LoVo (cell line): ENCODE measurements around the gene PLCB1.

Experiments
- DNase-seq: peaks from one replicate; pipeline ENCODE4 v3.0.0-alpha.2; 2016; ENCODE audit warnings: low spot score

Gene PLCB1

DNA sequence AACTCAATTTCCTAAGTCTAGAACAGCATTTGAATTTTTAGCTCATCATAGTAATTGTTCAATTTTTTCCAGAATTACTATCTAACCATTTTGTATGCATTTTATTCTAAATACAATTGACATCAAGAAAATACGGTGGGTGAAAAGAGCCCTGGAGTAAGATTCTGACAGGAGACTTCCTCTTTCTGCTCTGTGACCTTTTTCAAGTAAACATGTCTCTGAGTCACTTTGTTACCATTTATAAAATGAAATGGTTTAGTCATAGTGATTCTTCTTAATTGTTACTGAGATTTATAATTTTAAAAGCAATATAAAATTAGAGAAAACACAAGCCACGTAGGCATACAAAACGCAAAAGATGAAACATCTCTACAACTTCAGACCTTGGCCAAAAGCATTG is 80.2 kb downstream of the PLCB1 start:
- no peak for DNase-seq

DNA sequence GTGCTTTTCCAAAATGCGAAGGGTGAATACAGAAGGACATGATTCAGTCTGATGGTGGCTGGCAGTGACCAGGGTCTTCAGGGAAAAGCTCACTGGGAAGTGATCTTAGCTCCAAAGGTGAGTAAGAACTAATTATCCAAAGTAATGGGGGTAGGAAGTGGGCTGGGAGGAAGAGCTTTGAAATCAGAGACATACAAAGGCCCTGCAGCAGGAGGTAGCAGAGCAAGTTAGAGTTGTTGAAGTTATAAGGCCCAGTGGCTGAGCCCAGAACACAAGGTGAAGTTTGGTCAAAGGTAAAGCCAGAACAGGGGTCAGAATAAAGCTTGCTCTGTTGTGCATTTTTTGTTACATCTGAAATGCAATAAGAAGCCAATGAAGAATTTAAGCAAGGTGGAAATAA is 81.2 kb downstream of the PLCB1 start:
- no peak for DNase-seq

DNA sequence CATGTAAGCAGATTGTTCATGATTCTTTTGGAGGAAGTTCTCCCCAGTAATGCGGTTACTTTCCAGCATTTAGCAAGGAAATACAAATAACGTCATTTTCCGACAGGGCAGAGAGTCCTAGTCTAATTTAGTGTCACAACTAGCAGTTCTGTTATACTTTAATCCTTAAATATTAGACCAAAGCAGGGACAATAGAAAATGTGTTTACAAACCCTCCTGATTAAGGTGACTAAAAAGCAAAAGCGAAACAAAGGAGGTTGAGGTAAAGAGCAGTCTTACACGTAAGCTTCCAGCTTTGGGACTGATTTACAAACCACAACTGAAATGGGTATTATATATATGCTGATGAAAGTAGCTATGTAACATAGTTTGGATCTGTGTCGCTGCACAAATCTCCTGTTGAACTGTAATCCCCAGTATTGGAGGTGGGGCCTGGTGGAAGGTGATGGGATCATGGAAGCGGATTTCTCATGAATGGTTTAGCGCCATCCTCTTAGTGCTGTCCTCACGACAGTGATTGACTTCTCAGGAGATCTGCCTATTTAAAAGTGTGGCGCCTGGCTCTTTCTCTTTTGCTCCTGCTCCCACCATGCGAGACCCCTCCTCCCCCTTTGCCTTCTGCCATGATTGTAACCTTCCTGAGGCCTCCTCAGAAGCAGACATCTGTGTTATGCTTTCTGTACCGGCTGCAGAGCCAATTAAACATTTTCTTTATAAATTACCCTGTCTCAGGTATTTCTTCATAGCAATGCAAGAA is 81.9 kb downstream of the PLCB1 start:
- DNase-seq, result no peak

DNA sequence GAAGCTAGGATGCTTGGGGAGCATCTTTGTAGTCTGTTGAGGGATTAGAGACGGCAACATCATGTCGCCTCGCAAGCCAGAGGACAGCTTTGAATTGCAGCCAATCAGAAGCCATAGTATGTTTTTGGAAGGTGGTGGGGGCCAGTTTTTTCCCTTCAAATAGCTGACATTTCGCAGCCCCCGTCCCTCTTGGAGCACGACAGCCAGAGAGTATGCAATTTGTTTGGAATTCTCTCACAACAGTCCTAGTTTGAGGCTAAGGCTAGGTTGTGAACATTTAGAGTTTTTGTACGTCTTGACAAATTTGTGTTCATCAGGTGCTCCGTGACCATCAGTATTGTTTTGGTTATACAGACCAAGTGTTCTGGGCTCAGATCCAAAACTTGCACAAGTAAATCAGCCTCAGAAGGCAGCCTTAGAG is 83.3 kb downstream of the PLCB1 start:
- no peak for DNase-seq

DNA sequence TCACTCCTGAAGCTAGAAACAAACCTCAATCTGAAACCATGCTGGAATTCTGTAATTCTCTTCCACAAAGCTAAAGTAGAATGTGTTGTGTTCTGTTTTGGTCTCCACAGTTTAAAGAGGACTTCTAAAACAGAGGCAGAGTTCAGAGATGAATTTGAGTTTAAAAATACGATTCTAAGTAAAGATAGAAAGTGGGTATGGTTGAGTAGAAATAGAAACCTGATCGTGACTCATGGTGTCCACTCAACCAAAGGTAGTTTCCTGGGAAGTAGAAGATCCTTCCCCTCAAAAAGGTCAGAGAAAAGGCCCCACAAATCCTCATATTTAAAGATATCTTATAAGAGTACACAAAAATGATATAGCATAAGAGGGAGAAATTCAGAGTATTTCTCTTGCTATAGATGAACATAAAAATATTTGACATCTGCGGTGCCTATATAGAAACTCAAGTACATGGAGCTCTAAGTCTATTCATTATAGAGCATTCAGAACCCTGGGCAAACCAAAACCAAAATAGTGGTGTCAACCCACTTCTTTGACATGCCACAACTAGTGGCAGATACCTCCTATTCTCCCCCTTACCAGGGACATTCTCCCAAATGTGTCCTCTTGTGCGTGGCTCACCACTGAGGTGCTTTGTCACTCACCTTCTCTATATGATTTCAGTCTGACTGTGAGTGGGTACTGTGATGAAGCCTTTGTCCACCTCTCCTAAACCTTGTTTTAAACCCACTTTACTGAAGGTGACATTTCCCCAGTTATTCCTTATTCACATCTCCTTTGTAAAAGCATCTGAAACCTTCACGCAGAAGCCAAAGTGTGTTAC is 84.5 kb downstream of the PLCB1 start:
- DNase-seq, result no peak

DNA sequence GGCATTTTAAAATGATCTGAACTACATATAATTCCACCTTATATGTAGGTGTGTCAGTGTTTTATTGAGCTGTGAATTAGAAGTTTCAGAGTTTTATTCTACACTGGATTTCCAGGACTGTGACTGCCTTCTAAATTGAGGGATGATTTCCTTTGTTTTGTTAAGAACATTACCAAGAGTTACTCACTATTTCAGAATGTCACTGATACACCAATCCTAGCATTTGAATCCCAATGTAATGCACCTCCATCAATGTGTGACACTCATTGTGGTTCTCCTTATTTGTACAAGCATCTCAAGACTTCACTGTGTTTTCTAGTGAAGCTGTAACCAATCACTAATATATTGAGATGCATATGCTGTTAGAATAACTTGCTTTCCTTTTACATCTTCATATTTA is 86.8 kb downstream of the PLCB1 start:
- DNase-seq, result no peak

DNA sequence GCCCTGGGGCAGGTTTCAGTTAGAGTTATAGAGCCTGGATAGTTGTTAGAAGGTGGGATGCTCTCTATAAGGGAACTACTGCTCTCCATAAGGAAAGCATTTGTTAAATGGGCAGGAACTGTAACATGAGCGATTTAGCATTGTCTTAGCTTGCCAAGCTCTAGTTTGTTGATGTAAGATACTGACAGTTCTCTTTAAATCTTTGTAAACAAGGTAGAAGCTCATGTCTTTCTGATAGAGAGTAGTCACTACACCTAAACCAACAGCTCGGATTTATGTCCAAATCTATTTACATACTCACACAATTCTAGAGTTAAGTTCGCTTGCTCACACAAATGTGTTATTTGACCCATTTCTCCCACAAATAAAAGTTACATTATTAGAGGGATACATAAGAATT is 87.3 kb downstream of the PLCB1 start:
- no peak for DNase-seq

DNA sequence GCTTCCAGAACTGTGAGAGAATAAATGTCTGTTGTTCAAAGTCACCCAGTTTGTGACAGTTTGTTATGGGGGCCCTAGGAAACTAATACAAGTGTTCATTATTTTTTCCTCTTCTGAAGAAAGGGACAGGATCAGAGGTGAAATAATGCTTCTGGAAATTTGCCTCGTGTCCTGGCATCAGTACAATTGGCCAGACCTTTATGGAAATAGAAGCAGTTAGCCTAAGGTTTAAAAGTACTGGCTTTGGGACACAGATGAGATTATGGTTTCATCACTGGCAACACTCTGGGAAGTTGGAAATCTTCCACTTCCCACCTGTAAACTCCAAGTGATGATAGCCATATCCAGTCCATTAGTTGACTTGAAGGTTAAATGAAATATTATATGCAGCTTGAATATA is 88.7 kb downstream of the PLCB1 start:
- no peak for DNase-seq

DNA sequence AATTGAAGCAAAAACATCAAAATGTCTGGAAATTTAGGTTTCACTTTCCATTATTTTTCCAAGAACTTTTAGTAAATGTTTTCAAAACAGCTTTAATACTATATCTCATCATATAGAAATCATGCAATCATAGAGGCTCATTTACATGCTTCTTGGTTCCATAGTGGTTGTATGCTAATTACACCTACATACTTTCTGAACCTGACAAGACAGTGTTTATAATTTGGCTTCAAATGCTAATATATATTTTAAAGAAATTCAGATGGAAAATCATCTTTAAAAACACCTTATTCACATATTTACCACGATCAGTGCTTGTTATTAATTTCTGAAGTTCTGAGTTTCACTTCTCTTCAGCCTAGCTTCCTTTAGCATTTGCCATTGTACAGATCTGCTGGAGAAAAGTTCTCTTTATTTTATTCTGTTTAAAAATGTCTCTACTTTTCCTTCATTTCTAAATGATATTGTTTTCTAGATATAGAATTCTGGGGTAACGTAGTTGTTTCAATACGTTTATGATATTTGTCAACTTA is 89.9 kb downstream of the PLCB1 start:
- no peak for DNase-seq

DNA sequence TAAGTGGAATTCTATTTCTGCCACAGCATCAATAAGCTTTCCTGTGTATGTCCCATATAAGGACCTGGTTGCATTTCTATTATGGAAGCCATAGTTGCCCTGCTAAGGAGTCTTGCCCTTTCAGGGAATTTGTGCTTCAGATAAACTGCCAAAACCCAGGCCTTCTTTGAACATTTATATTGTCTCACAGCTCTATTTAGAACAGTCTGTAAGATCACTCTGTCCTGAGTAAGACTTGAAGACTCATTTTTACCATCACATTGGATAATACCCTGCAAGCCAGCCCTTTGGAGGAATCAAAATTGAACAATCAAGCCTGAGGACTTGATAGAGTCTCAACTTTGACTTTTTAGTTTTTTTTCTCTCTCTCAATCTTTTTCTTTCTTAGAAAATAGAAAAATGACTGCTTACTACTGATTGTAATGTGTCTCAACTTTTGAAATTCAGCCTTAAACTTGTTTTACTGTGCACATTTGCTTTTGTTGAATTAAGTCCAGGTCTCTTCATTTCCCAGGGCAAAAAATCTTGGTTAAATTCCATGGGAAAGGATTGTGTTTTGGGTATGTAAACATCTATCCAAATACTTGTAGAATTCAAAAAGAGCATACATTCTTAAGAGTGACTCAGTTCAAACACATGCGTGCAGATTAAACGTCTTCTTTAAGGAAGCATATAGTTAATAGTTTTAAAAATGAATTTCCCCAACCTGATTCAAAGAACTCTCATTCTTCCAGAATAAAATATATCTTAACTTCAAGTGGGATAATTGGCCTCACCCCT is 91.2 kb downstream of the PLCB1 start:
- DNase-seq, result no peak

DNA sequence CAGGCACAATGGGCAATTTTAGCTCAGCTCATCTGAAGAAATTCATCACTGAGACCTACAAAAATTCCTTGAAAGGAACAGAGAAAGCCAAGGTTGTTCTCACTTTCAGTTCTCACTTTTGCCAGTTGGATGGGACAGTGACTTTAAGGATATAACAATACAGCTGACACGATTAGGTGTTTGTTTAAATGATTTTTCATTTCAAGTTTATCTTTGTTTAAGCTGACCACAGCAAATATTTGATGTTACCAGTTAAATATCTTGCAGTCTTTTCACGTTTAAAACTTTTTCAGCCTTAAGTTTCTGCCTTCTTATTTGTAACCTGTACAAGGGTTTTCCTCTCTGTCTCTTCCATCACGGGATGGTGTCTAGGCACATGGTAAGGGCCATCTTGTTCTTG is 93.6 kb downstream of the PLCB1 start:
- DNase-seq, result no peak

DNA sequence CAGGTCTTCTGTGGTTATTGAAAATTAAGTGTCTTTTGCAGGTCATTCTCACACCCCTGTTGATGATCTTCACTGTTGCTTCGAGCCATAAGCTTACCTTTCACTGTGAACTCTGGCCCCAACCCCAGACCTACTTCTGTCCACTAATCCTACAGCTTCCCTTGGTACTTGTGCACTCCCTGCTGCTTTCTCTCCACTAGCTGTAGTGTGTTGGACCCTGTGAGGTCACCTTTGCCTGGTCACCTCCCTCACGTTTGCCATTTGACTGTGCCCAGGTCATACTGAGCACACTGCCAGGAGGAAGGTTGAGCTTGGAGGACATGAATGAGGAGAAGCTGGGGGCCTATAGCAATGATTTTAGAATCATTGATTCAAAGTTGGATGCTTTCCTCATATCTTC is 94.0 kb downstream of the PLCB1 start:
- DNase-seq, result no peak

DNA sequence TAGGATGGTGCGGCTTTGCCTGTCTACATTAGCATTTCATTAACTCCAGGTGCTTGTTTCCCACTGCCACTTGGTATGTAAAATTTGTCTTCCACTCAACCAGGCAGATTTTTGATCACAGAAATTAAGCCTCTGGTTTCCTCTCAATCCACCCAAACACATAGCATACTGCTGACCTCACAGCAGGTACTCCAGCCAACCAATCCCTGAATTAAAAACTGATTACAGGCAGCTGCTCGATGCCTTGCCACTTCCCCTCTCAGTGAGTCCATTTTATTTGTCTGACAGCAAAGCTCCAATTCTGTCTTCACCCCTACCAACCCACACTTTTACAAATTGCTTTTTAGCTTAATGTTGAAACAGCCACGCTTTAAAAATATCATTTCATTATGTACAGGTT is 95.2 kb downstream of the PLCB1 start:
- DNase-seq, result no peak

DNA sequence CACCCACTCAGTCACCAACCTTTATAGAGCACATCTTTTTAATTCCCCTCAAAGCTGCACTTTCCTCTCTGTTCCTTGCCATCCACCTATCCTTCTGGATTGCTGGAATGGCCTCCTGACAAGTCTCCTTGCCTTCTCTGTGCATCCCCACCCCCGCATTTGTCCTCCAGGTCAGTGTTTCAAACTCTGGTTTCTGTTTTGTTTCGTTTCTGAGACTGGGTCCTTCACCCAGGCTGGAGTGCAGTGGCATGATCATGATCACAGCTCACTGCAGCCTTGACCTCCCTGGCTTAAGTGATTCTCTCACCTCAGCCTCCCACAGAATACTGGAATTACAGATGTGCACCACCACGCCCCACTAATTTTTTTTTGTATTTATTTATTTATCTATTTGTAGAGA is 96.2 kb downstream of the PLCB1 start:
- DNase-seq, result no peak

DNA sequence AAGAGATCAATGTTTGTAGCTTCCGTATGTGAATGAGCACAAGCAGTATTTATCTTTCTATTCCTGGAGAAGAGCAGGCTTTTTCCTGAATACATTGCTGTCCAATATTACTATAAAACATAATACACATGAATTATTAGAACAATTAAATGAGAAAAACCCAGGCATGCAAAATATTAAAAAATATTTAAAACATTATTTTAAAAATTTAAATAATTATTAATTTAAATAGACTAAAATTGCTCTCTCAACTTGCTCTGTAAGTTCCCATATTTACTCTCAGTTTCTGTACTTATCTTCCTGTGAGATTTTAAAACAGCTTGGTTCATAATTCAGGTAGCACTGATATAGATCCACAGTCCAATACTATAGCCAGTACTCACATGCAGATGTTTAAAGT is 97.0 kb downstream of the PLCB1 start:
- DNase-seq, result no peak

DNA sequence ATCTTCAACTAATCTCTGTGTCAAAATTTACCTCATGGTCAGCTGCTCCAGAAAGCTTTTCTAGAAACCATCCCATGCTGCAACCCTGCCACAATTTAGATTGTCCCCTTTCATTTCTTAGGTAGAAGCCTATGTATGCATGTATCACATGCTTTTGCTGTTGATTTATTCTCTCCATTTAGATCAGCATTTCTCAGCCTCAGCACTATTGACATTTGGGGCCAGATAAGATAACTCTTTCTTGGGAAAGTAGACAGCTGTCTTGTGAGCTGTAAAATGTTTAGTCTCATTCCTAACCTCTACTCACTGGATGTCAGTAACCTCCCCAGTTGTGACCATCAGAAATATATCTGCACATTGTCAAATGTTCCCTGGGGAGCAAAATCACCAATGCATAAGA is 99.0 kb downstream of the PLCB1 start:
- DNase-seq, result no peak

DNA sequence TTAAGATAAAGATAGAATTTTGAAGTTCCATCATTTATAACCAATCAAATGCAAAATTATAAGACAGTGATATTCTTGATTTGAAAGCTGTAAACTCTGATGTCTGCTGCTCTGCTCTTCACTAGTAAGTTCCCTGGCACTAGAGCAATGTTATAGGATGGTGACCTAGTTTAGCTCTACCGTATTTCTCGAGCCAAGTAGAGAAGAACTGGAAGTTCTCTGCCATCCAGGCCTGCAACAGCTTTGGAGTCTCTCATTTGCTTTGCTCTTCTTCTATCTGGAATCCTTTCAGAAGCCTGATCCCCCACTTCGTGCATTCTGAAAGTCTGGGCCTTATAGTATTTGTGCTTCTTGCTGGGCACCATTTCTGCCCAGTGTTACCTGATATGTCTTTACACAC is 100.3 kb downstream of the PLCB1 start:
- DNase-seq, result no peak

DNA sequence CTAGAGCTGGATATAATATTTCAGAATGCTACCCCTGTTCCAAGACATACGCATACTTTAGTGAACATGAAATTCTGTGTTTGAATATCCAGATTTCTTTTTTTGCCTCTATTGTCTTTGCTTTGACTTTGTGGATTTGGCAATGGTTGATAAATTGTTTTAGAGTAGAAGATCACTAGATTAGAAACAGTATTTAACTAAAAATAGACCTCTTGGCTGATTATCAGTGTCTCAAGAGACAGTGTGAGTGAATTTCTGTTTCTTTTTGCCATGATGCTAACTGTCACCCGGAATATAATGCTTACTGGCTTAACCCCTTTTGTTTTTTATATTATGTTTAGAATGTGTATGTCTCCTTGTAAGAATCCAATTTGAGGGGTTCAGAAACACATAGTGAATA is 102.5 kb downstream of the PLCB1 start:
- DNase-seq, result no peak

DNA sequence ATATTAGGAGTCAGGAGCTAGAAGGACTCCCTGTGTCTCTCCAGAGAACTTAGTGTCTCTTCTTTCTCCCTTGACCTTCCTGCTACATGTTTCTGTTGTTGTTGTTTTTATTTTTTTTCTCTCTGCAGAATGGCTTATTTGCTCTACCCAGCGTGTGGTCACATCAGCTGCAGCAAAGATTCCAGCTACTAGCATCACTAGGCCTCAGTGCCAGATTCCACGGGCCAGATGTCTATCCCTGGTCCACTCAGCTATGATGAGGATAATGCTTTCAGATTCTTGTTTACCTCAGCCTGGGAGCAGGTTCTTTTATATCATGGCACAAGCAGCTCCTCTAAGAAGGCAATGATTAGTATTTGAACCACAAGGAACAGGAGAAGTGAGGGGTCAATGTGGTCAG is 110.0 kb downstream of the PLCB1 start:
- DNase-seq, result no peak

DNA sequence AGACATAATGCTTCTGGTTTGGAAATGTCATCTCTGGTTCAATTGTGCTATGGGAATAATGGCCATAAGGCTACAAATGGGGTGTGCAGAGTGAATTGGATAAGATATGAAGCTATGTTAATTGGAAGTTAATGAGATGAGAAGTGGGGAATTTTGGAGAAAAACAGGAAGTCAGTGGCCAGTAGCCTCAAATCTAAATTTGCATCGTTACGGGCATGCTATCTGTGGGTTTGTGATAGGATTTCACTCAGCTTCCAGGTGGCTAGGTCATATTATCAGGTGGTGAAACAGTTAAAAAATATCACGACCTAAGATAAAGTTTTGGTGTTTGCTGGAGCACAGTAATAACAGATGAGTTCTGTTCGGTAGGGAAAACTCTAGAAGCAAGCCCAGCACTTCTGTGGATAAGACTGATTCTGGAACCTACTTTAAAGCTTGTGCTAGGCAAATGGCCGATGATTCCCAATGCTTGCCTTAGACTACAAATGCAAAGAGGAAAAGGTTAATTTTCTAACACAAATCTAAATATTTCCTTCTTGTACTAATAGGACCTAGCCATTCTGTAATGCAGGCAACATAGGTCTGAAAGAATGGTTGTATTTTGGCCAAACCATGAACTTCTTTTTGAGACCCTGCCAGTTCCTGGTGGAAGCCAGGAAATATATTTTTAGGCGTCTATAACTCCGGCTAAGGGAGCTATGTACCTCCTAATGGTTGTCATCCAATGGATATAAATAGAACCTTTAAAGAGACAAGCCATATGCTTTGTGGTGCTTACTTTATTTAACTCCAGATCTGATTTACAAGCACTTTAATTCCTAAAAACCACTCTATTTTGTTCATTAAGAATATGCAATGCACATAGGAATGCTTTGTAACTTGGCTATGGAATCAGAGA is 111.0 kb downstream of the PLCB1 start:
- no peak for DNase-seq

DNA sequence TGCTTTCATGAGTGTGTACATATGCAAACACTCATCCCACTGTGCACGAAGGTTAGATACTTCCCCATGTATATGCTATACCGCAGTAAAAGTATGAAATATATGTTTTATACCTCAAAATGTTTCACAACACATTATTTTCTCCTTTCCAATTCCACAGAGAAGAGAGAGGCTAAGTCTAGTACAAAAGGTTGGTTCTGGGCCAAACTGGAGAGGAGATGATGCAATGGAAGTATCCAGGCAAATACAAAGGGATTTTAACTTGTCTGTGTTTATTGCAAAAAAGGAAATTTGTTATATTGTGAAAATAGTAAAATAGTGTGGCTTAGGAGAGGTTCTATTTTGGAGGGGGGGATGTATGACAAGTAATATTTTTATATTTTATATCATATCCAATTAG is 112.6 kb downstream of the PLCB1 start:
- no peak for DNase-seq

DNA sequence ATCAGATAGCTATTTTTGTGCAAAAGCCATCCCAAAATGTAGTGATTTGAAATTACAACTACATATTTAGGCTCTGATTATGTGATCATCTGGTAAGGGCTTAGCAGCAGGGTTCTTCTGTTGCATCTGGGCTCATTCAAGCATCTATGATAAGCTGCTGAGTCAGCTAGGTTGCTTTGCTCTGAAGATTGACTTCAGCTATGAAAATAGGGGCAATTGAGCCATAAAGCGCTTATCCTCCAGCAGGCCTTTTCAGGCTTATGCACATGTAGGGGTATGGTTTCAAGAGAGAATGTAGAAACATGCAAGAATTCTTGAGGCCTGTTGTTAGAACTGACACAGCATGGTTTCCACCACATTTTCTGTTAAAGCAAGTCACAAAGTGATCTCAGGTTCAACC is 114.1 kb downstream of the PLCB1 start:
- DNase-seq, result no peak
